PC-9 (cell line): ENCODE results near the gene AKR1C4. TPM values are rescaled to one million over a fixed set of nuclear protein-coding genes. Genes with fewer than 3 reads are reported as not detected.
"Not testable (repeated sequence)": the region's sequence is repeated elsewhere in the genome, so short reads cannot be mapped to it uniquely, and the experiment has no call there.

ENCODE experiments used
- BruUV-seq: library from RNA; stranded (reverse); fragments of 400-500 nt; replicated peaks from 2 replicates; lab custom pipeline; 2021; lab: Mats Ljungman, UMichigan
- CTCF ChIA-PET: fragments of 300-600 bp; sonication (Branson Sonifier 250); formaldehyde crosslinking; loops from one replicate; lab custom pipeline; 2022; ENCODE audit warnings: antibody characterized with exemption; lab: Charles Lee
- POLR2A ChIA-PET: fragments of 300-600 bp; sonication (Branson Sonifier 250); formaldehyde crosslinking; loops from one replicate; lab custom pipeline; 2022; ENCODE audit warnings: antibody characterized with exemption; ENCODE audit not compliant: unreplicated experiment; lab: Charles Lee
- DNase-seq, 2 experiments: peaks; one replicate each; pipeline versions ENCODE4 v3.0.0 to v3.0.0-alpha.2; 2015 to 2022; ENCODE audit warnings: mixed read lengths in 1 of 2
- H2AFZ ChIP-seq: fragments of 200-600 bp; sonication (generic); 2 replicates; pipeline ENCODE4 v1.8.1; 2017; ENCODE audit warnings: antibody characterized with exemption
- H3F3A ChIP-seq: fragments of 200-600 bp; sonication (generic); 2 replicates; pipeline ENCODE4 v1.8.1; 2017; ENCODE audit warnings: antibody characterized with exemption, mild to moderate bottlenecking, low read depth; ENCODE audit not compliant: insufficient read depth
- H3K27ac ChIP-seq: fragments of 200-600 bp; sonication (generic); 2 replicates; pipeline ENCODE4 v1.6.1; 2016; ENCODE audit warnings: mixed run types
- H3K27me3 ChIP-seq: fragments of 200-600 bp; sonication (generic); 2 replicates; pipeline ENCODE4 v1.6.1; 2016; ENCODE audit warnings: low read depth, mixed run types; ENCODE audit not compliant: insufficient read depth
- H3K36me3 ChIP-seq: fragments of 200-600 bp; sonication (generic); 2 replicates; pipeline ENCODE4 v1.6.1; 2016; ENCODE audit warnings: low read depth, mixed run types
- H3K4me1 ChIP-seq: fragments of 200-600 bp; sonication (generic); replicated peaks from 2 replicates; pipeline ENCODE4 v1.6.1; 2016; ENCODE audit warnings: mixed run types; ENCODE audit not compliant: insufficient read depth
- H3K4me2 ChIP-seq: fragments of 200-600 bp; sonication (generic); 2 replicates; pipeline ENCODE4 v1.6.1; 2017; ENCODE audit warnings: mixed run types
- H3K4me3 ChIP-seq: fragments of 200-600 bp; sonication (generic); 2 replicates; pipeline ENCODE4 v1.6.1; 2016; ENCODE audit warnings: mixed run types
- H3K79me2 ChIP-seq: fragments of 200-600 bp; sonication (generic); 2 replicates; pipeline ENCODE4 v1.6.1; 2017; ENCODE audit warnings: low read depth, mixed run types
- H3K9me2 ChIP-seq: fragments of 200-600 bp; sonication (generic); 2 replicates; pipeline ENCODE4 v1.8.1; 2017; ENCODE audit warnings: mild to moderate bottlenecking; ENCODE audit not compliant: insufficient read depth
- H3K9me3 ChIP-seq: fragments of 200-600 bp; sonication (generic); 2 replicates; pipeline ENCODE4 v1.8.1; 2016; ENCODE audit warnings: low read depth; ENCODE audit not compliant: insufficient read depth
- H4K20me1 ChIP-seq: fragments of 200-600 bp; sonication (generic); 2 replicates; pipeline ENCODE4 v1.8.1; 2017; ENCODE audit not compliant: insufficient read depth
- CTCF ChIP-seq: fragments of 200-600 bp; sonication (generic); conservative IDR thresholded peaks from 2 replicates; pipeline ENCODE4 v1.6.1; 2017; ENCODE audit warnings: mixed run types, antibody characterized with exemption, mild to moderate bottlenecking, moderate library complexity
- EZH2 ChIP-seq: fragments of 200-600 bp; sonication (generic); IDR thresholded peaks from 2 replicates; pipeline ENCODE4 v1.8.0; 2017; ENCODE audit warnings: antibody characterized with exemption, low read depth
- intact Hi-C: fragments of 100-400 bp; cut with micrococcal nuclease; formaldehyde crosslinking; loops from one replicate; pipeline ENCODE4 v1.10.0; 2022; ENCODE audit not compliant: unreplicated experiment
- total RNA-seq: library from RNA; stranded (reverse); gene quantifications from 2 replicates; pipeline ENCODE4 v1.2.3, GENCODE V29; 2021

The AKR1C4 gene
- total RNA-seq, 1 experiment from 2014 or later = not detected

GRCh38 chr10:5211696-5212536 lies 15.3 kb downstream of the AKR1C4 start:
- POLR2A ChIA-PET = no interaction called here
- no peaks in the 10 kb centered on the region for H3K36me3 ChIP-seq

GRCh38 chr10:5216801-5217200 lies 20.2 kb downstream of the AKR1C4 start:
- intact Hi-C loops = no loop called here
- CTCF ChIA-PET = no interaction called here
- BruUV-seq = no TSS peak
- no peaks in the 10 kb centered on the region for H3K27me3 ChIP-seq
- H3K27ac ChIP-seq = no peak overlapping the region
- H3K79me2 ChIP-seq = no peaks in the 10 kb centered on the region
- no peaks in the 10 kb centered on the region for H3K9me3 ChIP-seq
- TF ChIP-seq EZH2 (no peak), CTCF (no peak)
- POLR2A ChIA-PET = no interaction called here
- H3K4me2 ChIP-seq = no peak overlapping the region
- no peaks in the 10 kb centered on the region for H3K4me1 ChIP-seq
- H3K36me3 ChIP-seq = no peaks in the 10 kb centered on the region
- H3K9me2 ChIP-seq = no peaks in the 10 kb centered on the region
- DNase-seq = no peak
- H2AFZ ChIP-seq = no peak overlapping the region
- H3F3A ChIP-seq = no peaks in the 10 kb centered on the region
- no peaks in the 10 kb centered on the region for H4K20me1 ChIP-seq
- H3K4me3 ChIP-seq = no peak overlapping the region

More at GRCh38 chr10:5211696-5212536, 15.3 kb downstream of the AKR1C4 start:
- Histone ChIP-seq H3K4me1 (no peaks in the 10 kb centered on the region), H3K4me2 (no peak overlapping the region), H3K27ac (no peak overlapping the region), H2AFZ (no peak overlapping the region), H3K27me3 (no peaks in the 10 kb centered on the region), H4K20me1 (no peaks in the 10 kb centered on the region), H3K9me3 (no peaks in the 10 kb centered on the region; the same call in 1 of the 2 replicates), H3F3A (no peaks in the 10 kb centered on the region), H3K9me2 (no peaks in the 10 kb centered on the region), H3K79me2 (no peaks in the 10 kb centered on the region), H3K4me3 (no peak overlapping the region)
- DNase-seq = no peak
- TF ChIP-seq EZH2 (no peak), CTCF (no peak)
- BruUV-seq = no TSS peak
- intact Hi-C loops = no loop called here
- CTCF ChIA-PET = no interaction called here

- ChIA-PET POLR2A (no interaction called here), CTCF (no interaction called here)
- no TSS peak for BruUV-seq
- Histone ChIP-seq H3K4me2 (no peak overlapping the region), H3K9me2 (no peaks in the 10 kb centered on the region), H3K9me3 (no peaks in the 10 kb centered on the region), H3K79me2 (no peaks in the 10 kb centered on the region), H3K27me3 (no peaks in the 10 kb centered on the region), H3K4me3 (no peak overlapping the region), H3K27ac (no peak overlapping the region), H3K36me3 (no peaks in the 10 kb centered on the region), H2AFZ (no peak overlapping the region), H3K4me1 (no peaks in the 10 kb centered on the region), H4K20me1 (no peaks in the 10 kb centered on the region), H3F3A (no peaks in the 10 kb centered on the region)
- TF ChIP-seq CTCF = no peak
- no peak for TF ChIP-seq EZH2
- intact Hi-C loops = no loop called here
- DNase-seq = no peak
Measured at GRCh38 chr10:5219262-5219661, 22.6 kb downstream of the AKR1C4 start.

GRCh38 chr10:5222942-5223341 lies 26.3 kb downstream of the AKR1C4 start:
- BruUV-seq, H3K79me2 ChIP-seq, H3K4me2 ChIP-seq, H3K4me3 ChIP-seq, H3K9me3 ChIP-seq, H3K27ac ChIP-seq, H2AFZ ChIP-seq, H3K4me1 ChIP-seq, DNase-seq, H3K36me3 ChIP-seq, H3K9me2 ChIP-seq, H3F3A ChIP-seq, H4K20me1 ChIP-seq, POLR2A ChIA-PET, H3K27me3 ChIP-seq, intact Hi-C loops, CTCF ChIA-PET: not testable (repeated sequence)
